Calu3 (cell line): Measurements from ENCODE around the gene PLK5. TPM values are rescaled to one million over a fixed set of nuclear protein-coding genes. Genes with fewer than 3 reads are reported as not detected.

Experiments
- BruUV-seq: library from RNA; stranded (reverse); fragments of 400-500 nt; replicated peaks from 2 replicates; lab custom pipeline; 2021; lab: Mats Ljungman, UMichigan
- CTCF ChIA-PET: fragments of 300-600 bp; sonication (Branson Sonifier 250); formaldehyde crosslinking; loops from one replicate; lab custom pipeline; 2022; ENCODE audit warnings: antibody characterized with exemption; lab: Charles Lee
- DNase-seq: peaks from one replicate; pipeline ENCODE4 v3.0.0; 2022
- H3K27ac Mint-ChIP-seq: one replicate; pipeline ENCODE4 v1.8.0; 2022; ENCODE audit warnings: mixed read lengths; ENCODE audit not compliant: unreplicated experiment
- H3K27me3 Mint-ChIP-seq: one replicate; pipeline ENCODE4 v1.8.0; 2022; ENCODE audit warnings: mixed read lengths; ENCODE audit not compliant: unreplicated experiment
- H3K36me3 Mint-ChIP-seq: one replicate; pipeline ENCODE4 v1.8.0; 2022; ENCODE audit warnings: mild to moderate bottlenecking, moderate library complexity, mixed read lengths; ENCODE audit not compliant: insufficient read depth, unreplicated experiment
- H3K4me1 Mint-ChIP-seq: one replicate; pipeline ENCODE4 v1.8.0; 2022; ENCODE audit warnings: mild to moderate bottlenecking, low read depth, mixed read lengths; ENCODE audit not compliant: unreplicated experiment
- H3K4me3 Mint-ChIP-seq: one replicate; pipeline ENCODE4 v1.8.0; 2022; ENCODE audit warnings: mild to moderate bottlenecking, low read depth, moderate library complexity, mixed read lengths; ENCODE audit not compliant: unreplicated experiment
- H3K9me3 Mint-ChIP-seq: one replicate; pipeline ENCODE4 v1.8.0; 2022; ENCODE audit warnings: low read depth, mixed read lengths; ENCODE audit not compliant: unreplicated experiment
- CTCF ChIP-seq: fragments of 200-600 bp; IDR thresholded peaks from one replicate; pipeline ENCODE4 v1.8.0; 2022; ENCODE audit warnings: antibody characterized with exemption; ENCODE audit not compliant: unreplicated experiment
- intact Hi-C: fragments of 100-400 bp; cut with micrococcal nuclease; formaldehyde crosslinking; loops from one replicate; pipeline ENCODE4 v1.10.0; 2022; ENCODE audit not compliant: unreplicated experiment
- total RNA-seq: library from RNA; stranded (reverse); gene quantifications from 2 replicates; pipeline ENCODE4 v1.2.3, GENCODE V29; 2022

PLK5 gene
- total RNA-seq, 1 experiment from 2014 or later: not detected

DNA sequence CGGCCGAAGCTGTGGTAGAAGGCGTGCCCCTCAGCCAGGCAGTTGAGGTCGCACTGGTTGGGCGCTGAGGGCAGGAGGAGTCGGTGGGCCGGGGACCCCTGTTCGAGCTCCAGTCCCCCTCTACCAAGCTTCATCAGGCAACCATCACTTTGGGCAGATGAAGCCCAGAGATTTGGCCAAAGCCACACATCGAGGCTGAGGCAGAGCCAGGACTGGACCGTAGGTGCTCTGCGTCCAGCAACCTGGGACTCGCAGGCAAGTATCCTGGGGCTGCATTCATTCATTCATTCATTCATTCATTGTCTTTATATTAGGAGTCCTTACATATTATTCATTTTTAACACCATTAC lies 15.4 kb upstream of the PLK5 start:
- no TSS peak for BruUV-seq
- peaks cover 17% of the 10 kb centered on the region for H3K36me3 Mint-ChIP-seq

GRCh38 chr19:1509602-1510441 lies 14.1 kb upstream of the PLK5 start:
- H3K27ac Mint-ChIP-seq: no peak overlapping the region
- H3K36me3 Mint-ChIP-seq: peaks cover 17% of the 10 kb centered on the region
- CTCF ChIA-PET: interaction anchor here (0.6 kb wide), 1 partner anchor 22 kb away, joined by 3 read pairs; no protein-coding TSS in a partner anchor
- H3K9me3 Mint-ChIP-seq: no peaks in the 10 kb centered on the region
- intact Hi-C loops: no loop called here
- no peak overlapping the region for H3K4me3 Mint-ChIP-seq
- no peak for DNase-seq
- peaks cover 7% of the 10 kb centered on the region for H3K27me3 Mint-ChIP-seq
- no TSS peak for BruUV-seq
- TF ChIP-seq CTCF: no peak
- H3K4me1 Mint-ChIP-seq: no peaks in the 10 kb centered on the region

More for the DNA sequence above, 15.4 kb upstream of the PLK5 start:
- no peak for TF ChIP-seq CTCF
- Mint-ChIP-seq H3K4me1 (no peaks in the 10 kb centered on the region), H3K27me3 (peaks cover 7% of the 10 kb centered on the region), H3K9me3 (no peaks in the 10 kb centered on the region), H3K4me3 (no peak overlapping the region), H3K27ac (no peak overlapping the region)
- no peak for DNase-seq
- CTCF ChIA-PET: no interaction called here
- intact Hi-C loops: no loop called here

DNA sequence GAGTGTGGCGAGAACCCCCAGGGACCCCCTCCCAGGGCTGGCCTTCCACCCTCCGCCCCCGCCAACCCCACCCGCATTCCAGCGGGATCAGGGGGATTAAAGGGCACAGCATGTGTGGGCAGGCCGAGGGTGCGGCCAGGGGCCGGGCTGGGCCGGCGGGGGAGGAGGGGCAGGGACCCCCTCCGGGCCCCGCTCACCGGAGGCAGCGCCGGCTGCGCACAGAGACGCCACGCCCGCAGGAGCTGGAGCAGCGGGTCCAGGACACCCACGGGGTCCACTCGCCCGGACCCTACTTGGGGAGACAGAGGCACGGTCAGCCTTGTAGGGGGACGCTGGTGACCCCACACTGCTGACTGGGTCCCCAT lies 13.5 kb upstream of the PLK5 start:
- no peak overlapping the region for H3K4me3 Mint-ChIP-seq
- CTCF ChIA-PET: no interaction called here

GRCh38 chr19:1510807-1511206 lies 13.1 kb upstream of the PLK5 start:
- intact Hi-C loops: no loop called here
- CTCF ChIA-PET: no interaction called here
- no peak for TF ChIP-seq CTCF
- peaks cover 7% of the 10 kb centered on the region for H3K27me3 Mint-ChIP-seq
- BruUV-seq: no TSS peak
- H3K36me3 Mint-ChIP-seq: peaks cover 14% of the 10 kb centered on the region
- no peak overlapping the region for H3K27ac Mint-ChIP-seq
- no peak for DNase-seq
- H3K4me3 Mint-ChIP-seq: no peak overlapping the region
- no peaks in the 10 kb centered on the region for H3K9me3 Mint-ChIP-seq
- H3K4me1 Mint-ChIP-seq: no peaks in the 10 kb centered on the region

More for the DNA sequence above, 13.5 kb upstream of the PLK5 start:
- Mint-ChIP-seq H3K27ac (no peak overlapping the region), H3K4me1 (no peaks in the 10 kb centered on the region), H3K9me3 (no peaks in the 10 kb centered on the region), H3K36me3 (peaks cover 14% of the 10 kb centered on the region), H3K27me3 (peaks cover 7% of the 10 kb centered on the region)
- no TSS peak for BruUV-seq
- intact Hi-C loops: no loop called here
- TF ChIP-seq CTCF: no peak
- DNase-seq: no peak
